GM21786 (cell line): ENCODE data around the gene RPS5.
"Not testable (repeated sequence)": the region's sequence is repeated elsewhere in the genome, so short reads cannot be mapped to it uniquely, and the experiment has no call there.

Source experiments
- ATAC-seq: cut with Tn5 transposase; IDR thresholded peaks from one replicate; pipeline ENCODE4 v1.9.1; 2021; ENCODE audit not compliant: unreplicated experiment

RPS5 gene

GRCh38 chr19:58386576-58387337 lies at the start of gene RPS5:
Gene RPS5 (plus strand): TSS chr19:58387269. CDS start chr19:58388138, 869 bp downstream.
- peak; percentile 92 for ATAC-seq

DNA sequence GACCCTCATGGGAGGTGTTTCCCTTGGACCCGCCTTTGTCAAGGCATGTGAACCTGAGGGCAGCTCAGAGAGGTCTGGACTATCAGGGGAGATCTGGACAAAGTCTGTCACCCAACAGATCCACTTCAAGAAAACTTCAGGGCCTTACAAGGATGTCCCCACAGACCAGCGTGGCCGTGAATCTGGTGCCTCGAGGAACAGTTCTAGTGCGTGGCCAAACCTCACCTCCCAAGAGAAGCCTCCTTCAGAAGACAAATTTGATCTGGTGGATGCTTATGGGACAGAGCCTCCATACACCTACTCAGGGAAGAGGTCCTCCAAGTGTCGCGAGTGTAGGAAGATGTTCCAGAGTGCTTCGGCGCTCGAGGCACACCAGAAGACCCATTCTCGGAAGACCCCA lies 48.7 kb upstream of the RPS5 start:
- no peak for ATAC-seq

GRCh38 chr19:58338825-58339558 lies 48.1 kb upstream of the RPS5 start:
- no peak for ATAC-seq

DNA sequence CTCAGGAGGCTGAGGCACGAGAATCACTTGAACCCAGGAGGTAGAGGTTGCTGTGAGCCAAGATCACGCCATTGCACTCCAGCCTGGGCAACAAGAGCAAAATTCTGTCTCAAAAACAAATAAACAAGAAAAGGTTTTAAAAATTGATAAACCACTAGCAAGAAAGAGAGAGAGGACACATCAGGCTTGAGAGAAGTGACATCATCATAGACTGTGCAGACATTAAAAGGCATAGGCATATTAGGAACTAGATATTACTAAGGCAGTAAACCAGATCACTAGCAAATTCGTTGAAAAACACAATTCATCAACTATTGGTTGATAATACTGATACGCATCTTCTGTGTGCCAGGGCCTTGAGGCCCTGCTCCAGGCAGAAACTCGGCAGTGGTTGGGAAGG lies 41.5 kb upstream of the RPS5 start:
- no peak for ATAC-seq

DNA sequence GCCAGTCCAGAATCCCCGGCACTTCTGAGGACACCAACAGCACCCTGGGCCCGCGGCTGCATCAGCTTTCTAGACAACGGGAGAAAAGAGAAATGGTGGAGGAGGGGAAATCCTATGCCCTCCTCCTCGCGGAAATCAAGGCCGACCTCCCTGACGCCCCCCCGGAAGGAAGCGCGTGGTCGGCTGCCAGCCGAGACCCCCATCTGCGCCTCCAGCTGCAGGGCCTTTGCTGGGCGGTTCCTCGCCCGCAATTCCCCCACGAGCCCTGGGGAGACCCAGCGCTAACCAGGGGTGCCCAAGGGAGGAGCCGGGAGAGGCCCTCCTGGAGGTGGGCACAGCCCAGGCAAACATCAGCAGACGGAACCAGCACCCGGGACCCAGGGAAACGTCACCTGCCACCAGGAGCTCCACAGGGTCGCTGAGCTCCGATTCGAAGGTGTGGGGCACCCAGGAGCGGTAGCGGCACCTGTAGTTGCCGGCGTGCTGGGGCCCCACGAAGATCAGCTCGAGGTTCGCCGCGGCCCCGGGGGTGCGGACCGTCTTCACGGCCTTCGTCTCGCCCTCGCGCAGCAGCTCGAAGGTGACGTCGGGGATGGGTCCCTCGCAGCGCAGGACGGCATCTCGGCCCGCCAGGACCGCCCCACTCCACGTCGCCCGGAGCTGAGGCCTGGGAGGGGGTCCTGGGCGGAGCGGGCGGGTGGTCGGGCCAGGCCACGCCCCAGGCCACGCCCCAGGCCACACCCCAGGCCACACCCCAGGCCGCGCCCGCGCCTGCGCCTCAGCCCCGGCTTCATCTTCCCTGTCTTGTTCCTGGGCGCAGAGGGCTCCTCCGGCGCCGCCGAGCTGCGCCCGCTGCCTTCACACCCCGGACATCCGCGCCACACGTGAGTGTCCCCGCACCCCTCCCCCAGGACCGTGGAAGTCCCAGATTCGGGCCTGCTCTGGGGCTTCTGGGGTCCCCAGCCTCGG lies 39.8 kb upstream of the RPS5 start:
- peak; percentile 87 for ATAC-seq

DNA sequence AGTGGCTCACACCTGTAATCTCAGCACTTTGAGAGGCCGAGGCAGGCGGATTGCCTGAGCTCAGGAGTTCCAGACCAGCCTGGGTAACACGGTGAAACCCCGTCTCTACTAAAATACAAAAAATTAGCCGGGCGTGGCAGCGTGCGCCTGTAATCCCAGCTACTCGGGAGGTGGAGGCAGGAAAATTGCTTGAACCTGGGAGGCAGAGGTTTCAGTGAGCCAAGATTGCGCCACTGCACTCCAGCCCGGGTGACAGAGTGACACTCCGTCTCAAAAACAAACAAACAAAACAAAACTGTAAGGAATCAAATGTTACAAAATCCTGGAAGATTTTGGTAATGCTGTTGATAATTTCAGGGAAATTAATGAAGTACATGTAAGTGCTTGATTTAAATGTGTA lies 39.0 kb upstream of the RPS5 start:
- not testable (repeated sequence) for ATAC-seq

DNA sequence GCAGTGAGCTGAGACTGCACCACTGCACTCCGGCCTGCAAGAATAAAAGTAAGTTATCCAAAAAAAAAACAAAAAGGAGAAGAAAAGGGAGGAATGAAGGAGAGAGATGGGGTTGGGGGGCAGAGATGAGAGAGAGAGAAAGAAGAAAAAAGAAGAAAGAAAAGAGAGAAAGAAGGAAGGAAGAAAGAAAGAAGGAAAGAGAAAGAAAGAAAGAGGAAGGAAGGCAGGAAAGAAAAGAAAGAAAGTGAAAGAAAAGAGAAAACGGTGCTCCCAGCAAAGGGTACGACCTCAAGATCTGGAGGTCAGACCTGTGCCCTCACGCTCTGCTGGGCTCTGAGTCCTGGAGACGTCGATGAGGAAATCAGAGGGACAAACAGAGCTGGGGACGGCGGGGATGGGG lies 37.5 kb upstream of the RPS5 start:
- ATAC-seq: no peak

- no peak for ATAC-seq
These were observed 36.8 kb upstream of the RPS5 start for GRCh38 chr19:58350001-58350861.

GRCh38 chr19:58350871-58351557 lies 36.1 kb upstream of the RPS5 start:
- no peak for ATAC-seq

DNA sequence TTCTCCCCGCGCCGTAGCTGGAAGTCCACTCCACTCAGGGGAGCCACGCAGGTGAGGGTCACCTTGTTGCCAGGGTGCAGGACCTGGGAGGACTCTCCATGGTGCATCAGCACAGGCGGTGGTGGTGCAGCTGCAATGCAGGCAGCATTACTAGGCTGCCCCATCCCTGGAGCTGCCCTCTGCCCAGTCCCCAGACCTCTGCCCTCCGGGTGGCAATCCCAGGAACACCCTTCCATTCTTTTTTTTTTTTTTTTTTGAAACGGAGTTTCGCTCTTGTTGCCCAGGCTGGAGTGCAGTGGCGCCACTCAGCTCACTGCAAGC lies 35.6 kb upstream of the RPS5 start:
- no peak for ATAC-seq

GRCh38 chr19:58351990-58352755 lies 34.9 kb upstream of the RPS5 start:
- no peak for ATAC-seq

GRCh38 chr19:58352760-58353671 lies 34.1 kb upstream of the RPS5 start, which contains the start of gene A1BG:
Gene A1BG (minus strand): TSS chr19:58353492. CDS start chr19:58353437, 55 bp downstream.
- no peak for ATAC-seq

- ATAC-seq: no peak
These were observed 33.2 kb upstream of the RPS5 start for GRCh38 chr19:58353717-58354477.

DNA sequence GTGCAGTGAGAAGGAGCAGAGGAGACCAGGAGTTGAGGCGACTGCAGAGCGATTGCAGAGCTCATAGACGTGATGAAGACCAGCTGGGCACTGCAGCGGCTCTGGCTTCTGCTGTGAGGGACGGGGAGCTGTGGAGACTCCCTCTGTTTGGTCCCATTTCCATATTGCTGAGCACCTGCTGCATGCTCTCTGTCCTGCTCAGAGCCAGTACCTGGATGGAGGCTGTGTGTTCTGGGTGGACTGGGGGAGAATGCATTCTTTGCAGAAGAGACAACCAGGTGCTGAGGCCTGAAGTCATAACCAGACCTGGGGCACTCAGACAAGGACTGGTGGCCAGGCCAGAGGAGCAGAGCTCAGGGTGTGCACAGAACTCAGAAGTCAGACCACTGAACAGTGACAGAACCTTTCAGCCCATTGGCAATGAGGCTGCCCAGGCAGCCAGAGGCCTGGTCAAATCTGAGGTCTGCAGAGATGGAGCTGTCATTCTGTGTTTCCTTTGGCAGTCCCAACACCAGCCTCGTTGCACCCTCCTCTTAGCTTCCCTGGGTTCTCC lies 32.5 kb upstream of the RPS5 start:
- ATAC-seq: no peak

- no peak for ATAC-seq
These were observed 31.8 kb upstream of the RPS5 start for GRCh38 chr19:58355215-58355796.

GRCh38 chr19:58355908-58356765 lies 30.9 kb upstream of the RPS5 start:
- ATAC-seq: no peak
